HuH-7.5 (cell line): Measurements from ENCODE around the gene MRPL11.

ENCODE experiments used
- DNase-seq: peaks from one replicate; pipeline ENCODE4 v3.0.0; 2011; ENCODE audit warnings: low spot score

MRPL11 gene

GRCh38 chr11:66438504-66439466 is at the start of gene MRPL11:
TSS of gene MRPL11 (minus strand) at chr11:66438848. CDS start at chr11:66438754, 94 bp downstream.
- peak; percentile 100 for DNase-seq

- no peak for DNase-seq
These were observed 46.2 kb upstream of the MRPL11 start for GRCh38 chr11:66484806-66485380.

- peak; percentile 100 for DNase-seq
These were observed 41.7 kb upstream of the MRPL11 start, which contains the start of gene DPP3 for GRCh38 chr11:66480117-66480938. TSS of gene DPP3 (plus strand) at chr11:66480434. CDS start at chr11:66482201, 1,767 bp downstream.

GRCh38 chr11:66479394-66480116 is 40.9 kb upstream of the MRPL11 start:
- DNase-seq: peak; percentile 100

GRCh38 chr11:66478729-66479393 is 40.2 kb upstream of the MRPL11 start:
- DNase-seq: peak; percentile 98

GRCh38 chr11:66477263-66478201 is 38.9 kb upstream of the MRPL11 start:
- no peak for DNase-seq

GRCh38 chr11:66476841-66477251 is 38.2 kb upstream of the MRPL11 start:
- no peak for DNase-seq

GRCh38 chr11:66476173-66476840 is 37.7 kb upstream of the MRPL11 start:
- DNase-seq: no peak

- DNase-seq: no peak
These were observed 36.9 kb upstream of the MRPL11 start for GRCh38 chr11:66475349-66476172.

GRCh38 chr11:66473608-66474515 is 35.2 kb upstream of the MRPL11 start:
- no peak for DNase-seq

GRCh38 chr11:66473167-66473566 is 34.5 kb upstream of the MRPL11 start:
- DNase-seq: no peak

- no peak for DNase-seq
These were observed 33.4 kb upstream of the MRPL11 start for GRCh38 chr11:66472054-66472453.

- DNase-seq: no peak
These were observed 32.5 kb upstream of the MRPL11 start for GRCh38 chr11:66471142-66471541.

- DNase-seq: no peak
These were observed 31.4 kb upstream of the MRPL11 start for GRCh38 chr11:66470015-66470414.

- no peak for DNase-seq
These were observed 30.8 kb upstream of the MRPL11 start for GRCh38 chr11:66469441-66469840.

GRCh38 chr11:66468691-66469090 is 30.0 kb upstream of the MRPL11 start:
- no peak for DNase-seq

- peak; percentile 99 for DNase-seq
These were observed 29.1 kb upstream of the MRPL11 start for GRCh38 chr11:66467756-66468155.
